Endometrial microvascular endothelial cells (primary cell): ENCODE results near the gene WDR13. TPM values are rescaled to one million over a fixed set of nuclear protein-coding genes. Genes with fewer than 3 reads are reported as not detected.
"Not testable (repeated sequence)": the region's sequence is repeated elsewhere in the genome, so short reads cannot be mapped to it uniquely, and the experiment has no call there.

Experiments used
- in situ Hi-C: cut with HindIII; loops from 2 replicates; pipeline ENCODE4 v1.10.0; 2017; ENCODE audit warnings: low sequenced_read_pairs, low pct_unique_long_range_greater_than_20kb; ENCODE audit errors: inconsistent ontology term
- total RNA-seq: library from RNA; depleted of rRNA; stranded (reverse); fragments of >200 nt; gene quantifications from one replicate; pipeline ENCODE4 v1.2.3, GENCODE V29; 2015; ENCODE audit errors: inconsistent ontology term

The WDR13 gene
- total RNA-seq, result 120 TPM

GRCh38 chrX:48597353-48598264, at the start of gene WDR13:
Gene WDR13 (plus strand): TSS chrX:48597492. CDS start chrX:48597997, 505 bp downstream.
- in situ Hi-C loops, result no loop called here

- in situ Hi-C loops, result no loop called here
Observed at GRCh38 chrX:48548871-48549270, 48.4 kb upstream of the WDR13 start.

- in situ Hi-C loops, result not testable (repeated sequence)
Observed at GRCh38 chrX:48555731-48556325, 41.5 kb upstream of the WDR13 start.

GRCh38 chrX:48558271-48558670, 39.0 kb upstream of the WDR13 start:
- in situ Hi-C loops, result no loop called here

- in situ Hi-C loops, result no loop called here
Observed at GRCh38 chrX:48559636-48560035, 37.7 kb upstream of the WDR13 start.

- in situ Hi-C loops, result no loop called here
Observed at GRCh38 chrX:48560056-48560455, 37.2 kb upstream of the WDR13 start.

GRCh38 chrX:48560681-48561080, 36.6 kb upstream of the WDR13 start:
- in situ Hi-C loops, result no loop called here

GRCh38 chrX:48569958-48570357, 27.3 kb upstream of the WDR13 start:
- in situ Hi-C loops, result no loop called here

- in situ Hi-C loops, result no loop called here
Observed at GRCh38 chrX:48573690-48574269, 23.5 kb upstream of the WDR13 start.

- in situ Hi-C loops, result no loop called here
Observed at GRCh38 chrX:48574270-48575266, 22.7 kb upstream of the WDR13 start, which contains the start of gene RBM3. Gene RBM3 (plus strand): TSS chrX:48574484. CDS start chrX:48575181, 697 bp downstream.

GRCh38 chrX:48575642-48576041, 21.6 kb upstream of the WDR13 start:
- in situ Hi-C loops, result no loop called here

- in situ Hi-C loops, result no loop called here
Observed at GRCh38 chrX:48576108-48576507, 21.2 kb upstream of the WDR13 start.

- in situ Hi-C loops, result no loop called here
Observed at GRCh38 chrX:48578661-48579128, 18.6 kb upstream of the WDR13 start.

GRCh38 chrX:48579259-48579658, 18.0 kb upstream of the WDR13 start:
- in situ Hi-C loops, result no loop called here

- in situ Hi-C loops, result no loop called here
Observed at GRCh38 chrX:48580662-48581061, 16.6 kb upstream of the WDR13 start.

GRCh38 chrX:48584698-48585097, 12.6 kb upstream of the WDR13 start:
- in situ Hi-C loops, result no loop called here

GRCh38 chrX:48589482-48590162, 7.7 kb upstream of the WDR13 start:
- in situ Hi-C loops, result no loop called here
